HG03280 (cell line): ENCODE measurements around the gene RNASET2.
"Not testable (repeated sequence)": the region's sequence is repeated elsewhere in the genome, so short reads cannot be mapped to it uniquely, and the experiment has no call there.

Experiments used
- ATAC-seq: cut with Tn5 transposase; IDR thresholded peaks from one replicate; pipeline ENCODE4 v1.9.1; 2021; ENCODE audit warnings: mild to moderate bottlenecking, moderate library complexity; ENCODE audit not compliant: unreplicated experiment

Gene RNASET2

GRCh38 chr6:166905013-166905412, 51.3 kb downstream of the RNASET2 start:
- ATAC-seq = no peak

DNA sequence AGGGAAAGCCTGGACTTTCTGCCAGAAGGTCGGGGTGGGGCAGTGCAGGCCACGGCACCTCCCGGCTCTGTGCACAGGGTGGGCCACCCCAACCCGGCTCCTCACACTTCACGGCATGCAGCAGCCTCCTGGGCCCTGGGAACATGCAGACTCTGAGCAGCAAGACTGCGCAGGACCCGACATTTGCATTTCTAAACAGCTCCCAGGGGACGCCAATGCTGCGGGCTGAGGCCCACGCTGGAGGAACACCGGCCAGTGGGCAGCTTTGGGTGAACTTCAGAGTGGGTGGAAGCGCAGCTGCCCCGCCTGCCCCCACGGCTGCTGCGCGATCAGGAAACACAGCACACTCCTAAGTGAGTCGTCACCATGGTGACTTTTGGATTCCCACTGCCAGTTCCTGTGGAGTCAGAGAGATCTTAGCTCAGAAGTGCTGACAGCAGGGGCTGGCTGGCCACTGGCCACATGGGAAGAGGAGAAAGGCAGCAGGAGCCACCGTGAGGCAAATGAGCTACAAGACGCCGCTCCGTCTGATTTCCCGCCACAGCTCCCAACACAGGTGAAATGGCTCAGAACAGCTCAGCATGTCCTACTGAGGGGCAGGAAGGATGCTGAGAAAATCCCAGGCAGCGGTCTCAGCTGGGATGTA, 52.1 kb downstream of the RNASET2 start:
- ATAC-seq = no peak

GRCh38 chr6:166903500-166903899, 52.9 kb downstream of the RNASET2 start:
- no peak for ATAC-seq

GRCh38 chr6:166903027-166903426, 53.3 kb downstream of the RNASET2 start:
- no peak for ATAC-seq

- ATAC-seq = no peak
Observed at GRCh38 chr6:166902211-166902755, 54.1 kb downstream of the RNASET2 start.

DNA sequence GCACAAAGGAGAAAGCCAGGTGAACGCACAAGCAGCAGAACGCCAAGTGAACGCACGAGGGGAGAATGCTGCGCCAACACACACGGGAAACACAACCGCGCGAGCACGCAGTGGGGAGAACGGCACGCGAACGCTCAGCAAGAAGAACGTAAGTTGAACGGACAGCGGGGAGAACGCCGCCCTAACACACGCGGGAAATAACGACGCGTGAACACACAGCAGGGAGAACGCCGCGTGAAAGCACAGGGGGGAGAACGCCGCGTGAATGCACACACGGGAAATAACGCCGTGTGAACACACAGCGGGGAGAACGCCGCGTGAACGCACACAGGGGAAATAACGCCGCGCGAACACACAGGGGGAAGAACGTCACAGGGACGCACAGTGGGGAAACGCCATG, 54.7 kb downstream of the RNASET2 start:
- no peak for ATAC-seq

DNA sequence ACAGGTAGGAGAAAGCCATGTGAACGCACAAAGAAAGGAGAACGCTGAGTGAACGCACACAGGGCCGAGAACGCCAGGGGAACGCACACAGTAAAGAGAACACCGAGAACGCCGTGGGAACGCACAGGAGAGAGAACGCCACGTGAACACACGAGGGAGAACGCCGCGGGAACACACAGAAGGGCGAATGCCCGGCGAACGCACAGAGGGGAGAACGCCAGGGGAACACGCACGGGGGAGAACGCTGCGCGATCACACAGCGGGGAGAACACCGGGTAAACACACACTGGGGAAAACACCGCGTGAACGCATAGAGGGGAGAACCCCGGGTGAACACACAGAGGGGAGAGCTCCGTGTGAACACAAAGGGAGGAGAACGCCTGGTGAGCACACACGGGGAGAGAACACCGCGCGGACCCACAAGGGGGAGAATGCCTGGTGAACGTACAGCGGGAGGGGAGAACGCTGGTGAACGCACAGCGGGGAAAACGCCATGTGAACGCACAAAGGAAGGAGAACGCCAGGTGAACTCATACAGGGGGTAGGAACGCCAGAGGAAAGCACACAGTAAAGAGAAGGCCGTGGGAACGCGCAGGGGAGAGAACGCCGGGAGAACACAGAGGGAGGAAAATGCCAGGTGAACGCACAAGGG, 55.3 kb downstream of the RNASET2 start:
- no peak for ATAC-seq

DNA sequence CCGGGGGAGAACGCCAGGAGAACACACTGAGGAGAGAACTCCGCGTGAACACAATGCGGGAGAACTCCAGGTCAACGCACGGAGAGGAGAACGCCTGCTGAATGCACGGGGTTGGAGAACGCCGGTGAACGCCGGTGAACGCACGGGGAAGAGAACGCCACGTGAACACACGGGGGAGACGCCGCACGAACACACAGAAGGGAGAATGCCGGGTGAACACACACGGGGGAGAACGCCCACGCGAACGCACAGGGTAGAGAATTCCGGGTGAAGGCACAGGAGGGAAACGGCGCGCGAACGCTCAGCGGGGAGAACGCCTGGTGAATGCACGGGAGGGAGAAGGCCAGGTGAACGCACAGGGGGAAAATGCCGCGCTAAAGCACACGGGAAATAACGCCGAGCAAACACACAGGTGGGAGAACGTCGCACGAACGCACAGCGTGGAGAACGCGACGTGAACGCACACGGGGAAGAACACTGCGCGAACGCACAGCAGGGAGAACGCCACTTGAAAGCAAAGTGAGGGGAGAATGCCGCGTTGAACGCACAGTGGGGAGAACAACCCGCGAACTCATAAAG, 56.1 kb downstream of the RNASET2 start:
- ATAC-seq = no peak

- no peak for ATAC-seq
Observed at GRCh38 chr6:166898910-166899309, 57.4 kb downstream of the RNASET2 start.

- ATAC-seq = not testable (repeated sequence)
Observed at GRCh38 chr6:166894614-166895013, 61.7 kb downstream of the RNASET2 start.

GRCh38 chr6:166892472-166892871, 63.9 kb downstream of the RNASET2 start:
- not testable (repeated sequence) for ATAC-seq

DNA sequence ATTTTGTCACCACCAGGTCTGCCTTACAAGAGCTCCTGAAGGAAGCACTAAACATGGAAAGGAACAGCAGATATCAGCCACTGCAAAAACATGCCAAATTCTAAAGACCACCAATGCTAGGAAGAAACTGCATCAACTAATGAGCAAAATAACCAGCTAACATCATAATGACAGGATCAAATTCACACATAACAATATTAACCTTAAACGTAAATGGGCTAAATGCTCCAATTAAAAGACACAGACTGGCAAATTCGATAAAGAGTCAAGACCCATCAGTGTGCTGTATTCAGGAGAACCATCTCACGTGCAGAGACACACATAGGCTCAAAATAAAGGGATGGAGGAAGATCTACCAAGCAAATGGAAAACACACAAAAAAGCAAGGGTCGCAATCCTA, 69.6 kb downstream of the RNASET2 start:
- ATAC-seq = not testable (repeated sequence)

- ATAC-seq = not testable (repeated sequence)
Observed at GRCh38 chr6:166884958-166885357, 71.4 kb downstream of the RNASET2 start.

DNA sequence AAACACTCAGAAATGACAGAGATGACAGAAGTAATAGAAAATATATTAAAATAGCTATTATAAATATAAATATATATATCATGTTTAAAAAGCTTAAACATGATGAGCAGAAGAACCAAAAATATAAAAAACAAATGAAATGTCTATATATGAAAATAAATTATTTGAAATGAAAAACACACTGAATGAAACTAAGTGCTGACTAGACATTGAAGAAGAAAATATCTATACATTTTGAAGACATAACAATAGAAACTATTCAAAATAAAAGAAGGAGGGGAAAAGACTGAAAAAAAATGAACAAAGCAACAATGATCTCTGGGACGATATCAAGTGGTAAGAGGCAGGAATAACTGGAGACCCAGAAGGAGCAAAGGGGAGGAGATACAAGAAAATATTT, 76.8 kb downstream of the RNASET2 start:
- no peak for ATAC-seq
